GM19035 (cell line): ENCODE data around the gene SRC.

Experiments used
- ATAC-seq: cut with Tn5 transposase; IDR thresholded peaks from one replicate; pipeline ENCODE4 v1.9.1; 2021; ENCODE audit not compliant: unreplicated experiment

The SRC gene

DNA sequence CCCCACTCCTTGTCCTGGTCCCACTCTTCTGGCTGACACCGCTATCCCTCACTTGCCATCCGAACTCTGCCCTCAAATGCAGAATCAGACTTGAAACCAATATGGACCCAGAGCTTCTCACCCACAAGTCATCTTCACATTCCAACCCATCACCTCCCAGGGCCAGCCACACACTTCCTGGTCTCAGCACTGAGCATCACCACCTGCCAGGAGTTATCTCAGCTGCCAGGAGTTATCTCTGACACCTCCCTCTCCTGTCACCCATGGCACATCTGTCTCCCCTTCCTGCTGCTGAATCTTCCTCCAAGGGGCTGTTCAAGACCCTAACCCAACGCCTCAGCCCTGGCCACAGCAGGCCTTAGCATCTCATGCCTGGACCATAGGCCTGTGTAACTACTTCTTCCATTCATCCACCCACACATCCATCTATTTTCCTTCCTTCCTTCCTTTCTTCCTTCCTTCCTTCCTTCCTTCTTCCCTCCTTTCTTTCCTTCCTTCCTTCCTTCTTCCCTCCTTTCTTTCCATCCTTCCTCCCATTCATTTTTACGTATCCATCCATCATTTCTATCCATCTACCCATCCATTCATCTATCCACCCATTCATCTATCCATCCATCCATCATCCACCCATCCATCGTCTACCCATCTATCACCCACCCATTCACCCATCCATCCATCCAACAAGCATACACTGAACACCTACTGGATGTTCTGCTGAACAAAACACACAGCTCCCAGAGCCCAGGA is 100.5 kb downstream of the SRC start:
- ATAC-seq = no peak

DNA sequence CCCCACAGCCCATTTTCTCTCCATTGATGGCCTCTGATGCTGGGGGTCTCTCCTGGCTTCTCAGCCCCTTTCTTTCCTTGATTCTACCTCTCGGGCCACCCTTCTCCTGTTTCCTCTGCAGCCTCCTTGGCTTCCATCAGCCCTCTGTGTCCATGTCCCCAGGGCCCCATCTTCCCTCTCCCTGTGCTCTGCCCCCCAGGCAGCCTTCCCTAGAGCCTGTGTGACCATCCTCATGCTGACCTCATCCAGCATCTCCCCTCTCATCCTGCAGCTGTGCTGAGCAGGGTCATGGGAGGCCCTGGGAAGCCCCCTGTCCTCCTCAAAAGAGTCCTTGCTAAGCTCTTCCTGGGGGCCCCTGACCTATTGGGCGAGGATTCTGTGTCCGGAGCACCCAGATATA is 101.7 kb downstream of the SRC start:
- ATAC-seq = no peak

DNA sequence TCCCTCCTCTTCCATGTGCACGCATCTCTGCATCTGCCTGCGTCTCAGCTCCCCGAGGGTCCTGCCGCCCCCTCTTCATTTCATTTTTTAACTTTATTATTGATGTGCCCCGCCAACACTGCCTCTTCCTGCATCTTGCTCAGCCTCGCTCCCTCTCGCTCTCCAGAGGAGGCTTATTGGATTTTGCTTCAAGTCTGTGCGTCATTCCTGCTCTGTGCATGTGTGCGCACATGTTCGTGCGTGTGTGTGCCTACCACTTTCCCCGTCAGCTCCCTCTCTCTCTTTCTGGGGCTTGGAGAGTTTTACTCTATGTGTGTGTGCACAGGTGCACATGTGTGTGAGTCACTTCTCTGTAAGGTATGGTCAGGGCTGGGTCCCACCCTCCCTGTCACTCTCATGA is 103.3 kb downstream of the SRC start:
- no peak for ATAC-seq

DNA sequence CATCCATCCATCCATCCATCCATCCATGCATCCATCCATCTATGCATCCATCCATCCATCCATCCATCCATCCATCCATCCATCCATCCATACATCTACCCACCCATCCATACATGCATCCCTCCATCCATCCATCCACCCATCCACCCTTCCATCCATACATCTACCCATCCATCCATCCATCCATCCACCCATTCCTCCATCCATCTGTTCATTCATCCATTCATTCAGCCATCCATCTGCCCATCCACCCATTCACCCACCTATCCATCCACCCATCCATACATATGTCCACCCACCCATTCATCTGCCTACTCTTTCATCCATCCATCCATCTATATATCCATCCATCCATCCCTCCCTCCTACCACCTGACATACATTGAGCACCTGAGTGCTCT is 104.4 kb downstream of the SRC start:
- ATAC-seq = no peak

DNA sequence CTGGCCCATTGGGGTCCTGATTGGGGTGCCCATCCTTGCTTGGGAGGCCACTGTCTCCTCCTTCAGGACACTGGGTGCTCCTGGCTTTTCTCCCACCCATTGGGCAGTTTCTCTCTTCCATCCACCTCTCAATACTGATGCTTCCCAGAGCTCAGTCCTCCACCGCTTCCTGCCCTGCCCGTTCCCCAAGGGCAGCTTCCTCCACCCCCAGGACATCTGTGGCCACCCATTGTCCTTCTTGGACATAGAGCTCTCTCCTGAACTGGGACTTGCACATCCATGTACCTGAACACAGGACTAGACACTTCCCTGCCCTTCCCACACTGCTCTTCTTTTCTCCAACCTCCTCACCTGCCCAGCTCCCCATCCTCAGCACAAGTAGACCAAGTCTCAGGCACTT is 105.7 kb downstream of the SRC start:
- ATAC-seq = no peak

DNA sequence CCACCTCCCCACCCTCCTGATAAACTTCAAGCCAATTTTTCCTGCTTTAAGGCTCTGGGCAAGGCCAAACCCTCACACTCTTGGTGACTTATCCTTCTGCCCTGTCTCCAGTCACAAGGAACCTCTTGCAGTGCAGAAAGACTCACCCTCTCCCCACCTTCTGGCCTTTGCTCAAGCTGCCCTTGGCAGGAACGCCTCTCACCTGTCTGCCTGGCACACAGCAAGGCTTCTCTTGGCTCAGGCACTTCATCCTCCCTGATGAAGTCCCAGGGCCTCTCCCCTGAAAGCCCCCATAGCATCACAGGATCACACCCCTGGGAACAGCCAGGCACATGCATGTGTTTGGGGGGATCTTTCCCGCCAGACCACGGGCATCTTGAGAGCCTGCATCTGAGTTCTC is 106.3 kb downstream of the SRC start:
- ATAC-seq = no peak

DNA sequence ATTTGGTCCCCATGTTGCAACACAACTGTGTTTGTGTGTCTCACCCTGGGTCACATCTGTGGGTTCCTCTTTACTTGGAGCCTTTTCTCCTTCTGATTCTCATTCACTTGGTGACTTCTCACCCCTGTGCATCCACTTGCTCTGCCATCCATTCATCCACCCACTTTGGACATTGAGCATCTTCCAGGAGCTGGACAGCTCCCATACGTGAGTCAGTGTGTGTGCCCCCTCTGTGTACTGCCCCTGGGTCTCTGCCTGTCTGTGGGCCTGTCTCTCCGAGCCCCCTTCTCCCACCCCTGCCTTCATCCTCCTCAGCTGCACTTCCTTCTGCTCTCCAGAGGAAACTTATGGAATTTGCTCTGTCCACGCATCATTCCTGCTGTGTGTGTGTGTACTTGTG is 107.3 kb downstream of the SRC start:
- no peak for ATAC-seq

DNA sequence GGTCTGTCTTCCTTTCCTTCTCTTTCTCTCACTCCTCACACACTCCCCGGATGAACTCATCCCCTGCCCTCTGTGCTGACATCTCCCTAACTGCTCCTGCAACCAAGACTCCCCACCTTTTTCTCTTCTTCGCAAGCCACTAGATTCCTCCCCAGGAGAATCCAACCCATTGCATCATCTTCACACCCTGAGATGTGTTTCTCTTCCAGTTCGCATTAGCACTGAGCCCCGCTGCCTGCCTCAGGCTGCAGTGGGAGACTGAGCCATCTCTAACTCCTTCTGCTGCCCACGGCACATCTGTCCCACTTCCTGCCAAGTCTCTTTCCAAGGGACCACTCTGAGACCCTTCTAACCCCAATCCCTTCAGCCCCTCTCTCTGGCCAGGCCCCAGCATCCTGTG is 107.9 kb downstream of the SRC start:
- no peak for ATAC-seq

DNA sequence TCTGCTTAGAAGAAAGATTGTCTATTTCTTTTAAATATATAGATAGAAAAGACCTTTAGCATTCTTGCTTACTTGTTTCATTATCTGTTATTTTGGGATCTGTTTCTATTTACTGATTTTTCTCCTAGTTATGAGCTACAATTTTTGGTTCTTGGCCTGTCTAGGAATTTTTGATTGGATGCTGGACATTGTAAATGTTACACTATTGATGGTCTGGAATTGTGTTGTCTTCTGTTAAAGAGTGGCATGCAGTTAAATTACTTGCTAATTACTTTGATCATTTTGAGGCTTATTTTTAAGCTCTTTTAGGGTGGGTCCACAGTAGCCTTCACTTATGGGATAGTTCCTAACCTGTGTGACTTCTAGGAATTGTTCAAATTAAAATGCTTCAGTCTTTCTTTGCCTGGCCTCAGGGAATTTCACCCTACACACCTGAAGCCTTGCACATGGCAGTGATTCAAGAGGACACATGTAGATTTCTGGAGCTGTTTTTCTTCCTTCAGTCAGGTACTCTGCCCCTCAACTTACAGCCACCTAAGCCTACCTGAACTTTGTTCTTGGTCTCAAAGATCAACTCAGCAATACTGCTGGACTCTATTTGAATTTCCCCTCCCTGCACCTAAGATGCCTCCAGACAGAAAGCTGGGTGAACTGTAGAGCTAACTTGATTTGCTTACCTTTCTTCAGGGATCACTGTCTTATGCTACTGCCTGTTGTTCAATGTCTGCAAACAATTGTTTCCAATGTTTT is 108.9 kb downstream of the SRC start:
- ATAC-seq = no peak
